ENCODE results near the gene KIAA1549.
A peak's percentile ranks its signal among the peaks of the same experiment; 100 is the strongest.

The KIAA1549 gene

DNA sequence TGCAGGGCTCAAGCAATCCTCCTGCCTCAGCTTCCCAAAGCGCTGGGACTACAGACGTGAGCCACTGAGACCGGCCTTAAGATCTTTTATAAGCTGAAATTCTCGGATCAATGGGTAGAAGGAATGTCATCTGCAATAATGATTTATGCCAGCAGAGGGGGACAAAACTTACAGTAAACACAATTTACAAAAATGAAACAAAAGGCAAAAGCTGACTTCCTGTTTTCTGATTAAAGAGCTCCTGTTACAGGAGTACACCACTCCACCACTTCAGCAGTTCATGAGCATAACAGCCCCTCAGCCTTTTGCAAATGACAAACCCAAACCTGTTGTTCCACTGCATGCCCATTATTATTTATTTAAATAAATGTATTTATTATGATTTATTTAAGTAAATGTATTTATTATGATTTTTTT lies 94.7 kb downstream of the KIAA1549 start:
- no peak overlapping the region for H3K4me3 ChIP-seq (ENCODE audit: low read depth, low read length)
- ChIA-PET POLR2A (interaction anchor here (0.7 kb wide), 1 partner anchor 97 kb away, joined by 4 read pairs; no protein-coding TSS in a partner anchor), CTCF (interaction anchor here (0.6 to 2.3 kb wide), 24 partner anchors 9 to 1062 kb away, joined by 3 to 20 read pairs (median 3); partner anchors contain the start of gene KIAA1549)
- no peak overlapping the region for H3K27ac ChIP-seq (ENCODE audit: extremely low read depth, low read depth, low read length)
- peaks cover 0 to under 1% of the 10 kb centered on the region in 2 experiments; a peak in 1 of 3 replicates for H3K36me3 ChIP-seq (ENCODE audit: control insufficient read depth in 2 of 2, insufficient read depth in 1 of 2, low read length in 2 of 2)
- peak; percentile 57 for TF ChIP-seq ZNF654 (tag by site-specific recombination; IDR thresholded peaks at IDR 0.05; ENCODE audit: low read depth)
- no peak for TF ChIP-seq ZNF610 (tag by site-specific recombination; IDR thresholded peaks at IDR 0.05; ENCODE audit: borderline replicate concordance)
- no peak for TF ChIP-seq KLF8 (tag by site-specific recombination; IDR thresholded peaks at IDR 0.05)
- no peak for TF ChIP-seq ZNF585B (tag by site-specific recombination; IDR thresholded peaks at IDR 0.05)
- no peak for TF ChIP-seq ZBTB21 (tag by site-specific recombination; IDR thresholded peaks at IDR 0.05)
- TF ChIP-seq FEZF1 (tag by site-specific recombination; IDR thresholded peaks at IDR 0.05) = no peak
- TF ChIP-seq ZEB2 (tag by site-specific recombination; IDR thresholded peaks at IDR 0.05) = no peak
- 0 out of 2 replicates have a peak, but pooled peaks have one; percentile 24 for TF ChIP-seq CTCF (tag by site-specific recombination; IDR thresholded peaks at IDR 0.05)
- 0 out of 2 replicates have a peak, but pooled peaks have one; percentile 24 for TF ChIP-seq SCRT2 (tag by site-specific recombination; IDR thresholded peaks at IDR 0.05)
- TF ChIP-seq ZNF701 (tag by site-specific recombination; IDR thresholded peaks at IDR 0.05) = no peak
- peaks cover 17% of the 10 kb centered on the region for H3K4me1 ChIP-seq (ENCODE audit: control insufficient read depth, insufficient read depth, low read length)
- H3K9me3 ChIP-seq (ENCODE audit: control insufficient read depth, insufficient read depth, low read depth, low read length) = no peaks in the 10 kb centered on the region

DNA sequence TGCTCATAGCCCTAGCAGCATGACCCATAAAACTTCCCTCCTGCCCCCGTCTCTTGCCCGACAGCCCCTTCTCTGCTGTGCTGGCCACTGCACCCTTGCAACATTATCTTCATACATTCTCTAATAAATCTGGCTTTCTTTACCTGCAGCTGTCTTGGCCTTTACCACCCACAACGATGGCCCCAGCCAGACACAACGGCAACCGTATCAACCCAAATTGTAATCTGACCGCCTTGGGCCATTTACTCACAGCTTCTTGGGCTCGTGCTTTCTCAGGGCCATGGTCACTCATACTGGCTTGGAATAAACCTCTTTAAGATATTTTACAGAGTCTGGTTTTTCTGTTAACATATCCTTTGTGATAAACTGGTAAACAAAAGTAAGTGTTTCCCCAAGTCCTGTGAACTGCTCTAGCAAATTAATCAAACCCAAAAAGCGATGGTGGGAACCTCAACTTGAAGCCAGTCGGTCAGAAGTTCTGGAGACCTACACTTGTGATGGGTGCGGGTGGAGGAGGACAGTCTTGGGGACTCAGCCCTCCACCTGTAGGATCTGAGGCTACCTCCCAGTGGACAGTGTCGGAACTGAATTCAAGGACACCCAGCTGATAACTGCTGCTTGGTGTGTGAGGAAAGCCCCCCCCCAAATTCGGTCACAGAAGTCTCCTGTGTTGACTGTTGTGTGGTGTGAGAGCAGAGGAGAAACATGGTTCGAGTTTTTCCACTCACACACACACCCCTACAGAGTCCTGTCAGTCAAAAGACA lies 95.6 kb downstream of the KIAA1549 start:
- Histone ChIP-seq H3K4me1 (ENCODE audit: control insufficient read depth, insufficient read depth, low read length) (peaks cover 9% of the 10 kb centered on the region), H3K27ac (ENCODE audit: extremely low read depth, low read depth, low read length) (no peak overlapping the region), H3K36me3 (ENCODE audit: control insufficient read depth in 2 of 2, insufficient read depth in 1 of 2, low read length in 2 of 2) (peaks cover 0 to 10% of the 10 kb centered on the region in 2 experiments; a peak in 1 of 3 replicates), H3K9me3 (ENCODE audit: control insufficient read depth, insufficient read depth, low read depth, low read length) (no peaks in the 10 kb centered on the region), H3K4me3 (ENCODE audit: low read depth, low read length) (no peak overlapping the region)
- CTCF ChIA-PET = interaction anchor here (0.9 to 2.3 kb wide), 14 partner anchors 8 to 132 kb away, joined by 3 to 20 read pairs (median 4); partner anchors contain the start of gene KIAA1549
- TF ChIP-seq ZNF121 (tag by site-specific recombination; IDR thresholded peaks at IDR 0.05) (no peak), KLF1 (tag by site-specific recombination; IDR thresholded peaks at IDR 0.05) (no peak), ZNF48 (tag by site-specific recombination; IDR thresholded peaks at IDR 0.05) (no peak), ZNF274 (IDR thresholded peaks at IDR 0.05; ENCODE audit: low read length) (no peak), ZNF274 (tag by site-specific recombination; IDR thresholded peaks at IDR 0.05; ENCODE audit: borderline replicate concordance) (no peak), ZNF37A (tag by site-specific recombination; IDR thresholded peaks at IDR 0.05) (no peak), KLF17 (tag by site-specific recombination; IDR thresholded peaks at IDR 0.05) (no peak), ZSCAN16 (tag by site-specific recombination; IDR thresholded peaks at IDR 0.05) (no peak), ZNF114 (tag by site-specific recombination; IDR thresholded peaks at IDR 0.05) (no peak), ZNF521 (tag by site-specific recombination; IDR thresholded peaks at IDR 0.05) (no peak), ZNF175 (tag by site-specific recombination; IDR thresholded peaks at IDR 0.05) (no peak), ZNF394 (tag by site-specific recombination; IDR thresholded peaks at IDR 0.05; ENCODE audit: borderline replicate concordance) (no peak), ZNF311 (tag by site-specific recombination; IDR thresholded peaks at IDR 0.05; ENCODE audit: borderline replicate concordance) (no peak), OVOL3 (tag by site-specific recombination; IDR thresholded peaks at IDR 0.05) (no peak), ZNF704 (tag by site-specific recombination; IDR thresholded peaks at IDR 0.05) (no peak)
- TF ChIP-seq, protein P1, sequence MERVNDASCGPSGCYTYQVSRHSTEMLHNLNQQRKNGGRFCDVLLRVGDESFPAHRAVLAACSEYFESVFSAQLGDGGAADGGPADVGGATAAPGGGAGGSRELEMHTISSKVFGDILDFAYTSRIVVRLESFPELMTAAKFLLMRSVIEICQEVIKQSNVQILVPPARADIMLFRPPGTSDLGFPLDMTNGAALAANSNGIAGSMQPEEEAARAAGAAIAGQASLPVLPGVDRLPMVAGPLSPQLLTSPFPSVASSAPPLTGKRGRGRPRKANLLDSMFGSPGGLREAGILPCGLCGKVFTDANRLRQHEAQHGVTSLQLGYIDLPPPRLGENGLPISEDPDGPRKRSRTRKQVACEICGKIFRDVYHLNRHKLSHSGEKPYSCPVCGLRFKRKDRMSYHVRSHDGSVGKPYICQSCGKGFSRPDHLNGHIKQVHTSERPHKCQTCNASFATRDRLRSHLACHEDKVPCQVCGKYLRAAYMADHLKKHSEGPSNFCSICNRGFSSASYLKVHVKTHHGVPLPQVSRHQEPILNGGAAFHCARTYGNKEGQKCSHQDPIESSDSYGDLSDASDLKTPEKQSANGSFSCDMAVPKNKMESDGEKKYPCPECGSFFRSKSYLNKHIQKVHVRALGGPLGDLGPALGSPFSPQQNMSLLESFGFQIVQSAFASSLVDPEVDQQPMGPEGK (tag by site-specific recombination; IDR thresholded peaks at IDR 0.05) = no peak
- POLR2A ChIA-PET = interaction anchor here (0.7 kb wide), 1 partner anchor 98 kb away, joined by 4 read pairs; no protein-coding TSS in a partner anchor
